DOHH2 (cell line): ENCODE data around the gene SLC1A1.

ENCODE experiments used
- CTCF ChIP-seq: fragments of 200-600 bp; sonication (generic); IDR thresholded peaks from one replicate; pipeline ENCODE4 v1.5.1; 2014; ENCODE audit warnings: antibody characterized with exemption, mild to moderate bottlenecking, low read depth, low read length; ENCODE audit not compliant: poor library complexity, severe bottlenecking
- EZH2phosphoT487 ChIP-seq: fragments of 200-600 bp; sonication (generic); IDR thresholded peaks from 2 replicates; pipeline ENCODE4 v1.6.1; 2017; ENCODE audit warnings: borderline replicate concordance, mild to moderate bottlenecking, antibody characterized with exemption, low read length, moderate library complexity, mixed read lengths

GRCh38 chr9:4486176-4486575 is 4.1 kb upstream of the SLC1A1 start:
- TF ChIP-seq CTCF (no peak), EZH2phosphoT487 (no peak)
